ENCODE measurements around the gene VTI1A. TPM values are rescaled to one million over a fixed set of nuclear protein-coding genes. Genes with fewer than 3 reads are reported as not detected.

The VTI1A gene
- total RNA-seq, 1 experiment from 2014 or later = 18.1 TPM

- Histone ChIP-seq H3K4me2 (no peak overlapping the region), H3K4me1 (replicated peaks; ENCODE audit: insufficient read depth) (peaks cover 12% of the 10 kb centered on the region; the same call in 1 of the 2 replicates), H3K27ac (no peak overlapping the region), H3K4me3 (no peak overlapping the region), H4K20me1 (ENCODE audit: insufficient read depth) (no peaks in the 10 kb centered on the region), H3K36me3 (ENCODE audit: low read depth) (no peaks in the 10 kb centered on the region), H3K9me2 (ENCODE audit: insufficient read depth) (no peaks in the 10 kb centered on the region), H2AFZ (no peak overlapping the region), H3K79me2 (ENCODE audit: low read depth) (no peaks in the 10 kb centered on the region), H3K9me3 (ENCODE audit: insufficient read depth, low read depth) (no peaks in the 10 kb centered on the region), H3K27me3 (ENCODE audit: insufficient read depth, low read depth) (no peaks in the 10 kb centered on the region), H3F3A (ENCODE audit: insufficient read depth, low read depth) (no peaks in the 10 kb centered on the region)
- ChIA-PET POLR2A (ENCODE audit: unreplicated experiment) (no interaction called here), CTCF (no interaction called here)
- intact Hi-C loops (cut with micrococcal nuclease; ENCODE audit: unreplicated experiment) = no loop called here
- DNase-seq = no peak
- no TSS peak for BruUV-seq (replicated peaks)
- TF ChIP-seq CTCF (conservative IDR thresholded peaks at IDR 0.05) (no peak), EZH2 (IDR thresholded peaks at IDR 0.05; ENCODE audit: low read depth) (no peak)
Measured at GRCh38 chr10:112802411-112803022, 355.5 kb downstream of the VTI1A start.

- Histone ChIP-seq H2AFZ (no peak overlapping the region), H4K20me1 (ENCODE audit: insufficient read depth) (no peaks in the 10 kb centered on the region), H3K27ac (peak overlapping the region; percentile 23), H3K4me1 (replicated peaks; ENCODE audit: insufficient read depth) (peaks cover 13% of the 10 kb centered on the region; the same call in 1 of the 2 replicates), H3K9me3 (ENCODE audit: insufficient read depth, low read depth) (no peaks in the 10 kb centered on the region), H3F3A (ENCODE audit: insufficient read depth, low read depth) (no peaks in the 10 kb centered on the region), H3K36me3 (ENCODE audit: low read depth) (no peaks in the 10 kb centered on the region), H3K27me3 (ENCODE audit: insufficient read depth, low read depth) (no peaks in the 10 kb centered on the region), H3K4me3 (no peak overlapping the region), H3K4me2 (peak overlapping the region; percentile 7; the same call in 1 of the 2 replicates), H3K9me2 (ENCODE audit: insufficient read depth) (no peaks in the 10 kb centered on the region), H3K79me2 (ENCODE audit: low read depth) (no peaks in the 10 kb centered on the region)
- no TSS peak for BruUV-seq (replicated peaks)
- TF ChIP-seq CTCF (conservative IDR thresholded peaks at IDR 0.05) (no peak), EZH2 (IDR thresholded peaks at IDR 0.05; ENCODE audit: low read depth) (no peak)
- ChIA-PET CTCF (interaction anchor here (0.6 kb wide), 1 partner anchor 584 kb away, joined by 5 read pairs; no protein-coding TSS in a partner anchor), POLR2A (ENCODE audit: unreplicated experiment) (no interaction called here)
- intact Hi-C loops (cut with micrococcal nuclease; ENCODE audit: unreplicated experiment) = no loop called here
- no peak for DNase-seq
Measured at GRCh38 chr10:112803961-112804401, 357.0 kb downstream of the VTI1A start.

GRCh38 chr10:112805254-112805590 is 358.2 kb downstream of the VTI1A start:
- no peak for TF ChIP-seq CTCF (conservative IDR thresholded peaks at IDR 0.05)
- no peak for TF ChIP-seq EZH2 (IDR thresholded peaks at IDR 0.05; ENCODE audit: low read depth)
- Histone ChIP-seq H3K4me2 (no peak overlapping the region), H2AFZ (no peak overlapping the region), H3K79me2 (ENCODE audit: low read depth) (no peaks in the 10 kb centered on the region), H3K9me3 (ENCODE audit: insufficient read depth, low read depth) (no peaks in the 10 kb centered on the region), H3F3A (ENCODE audit: insufficient read depth, low read depth) (peaks cover 12% of the 10 kb centered on the region), H3K4me3 (no peak overlapping the region), H3K4me1 (replicated peaks; ENCODE audit: insufficient read depth) (peaks cover 25% of the 10 kb centered on the region), H4K20me1 (ENCODE audit: insufficient read depth) (no peaks in the 10 kb centered on the region), H3K36me3 (ENCODE audit: low read depth) (no peaks in the 10 kb centered on the region), H3K27ac (no peak overlapping the region), H3K27me3 (ENCODE audit: insufficient read depth, low read depth) (no peaks in the 10 kb centered on the region), H3K9me2 (ENCODE audit: insufficient read depth) (no peaks in the 10 kb centered on the region)
- intact Hi-C loops (cut with micrococcal nuclease; ENCODE audit: unreplicated experiment) = no loop called here
- DNase-seq = no peak
- CTCF ChIA-PET = no interaction called here
- BruUV-seq (replicated peaks) = no TSS peak
- POLR2A ChIA-PET (ENCODE audit: unreplicated experiment) = interaction anchor here (0.5 kb wide), 1 partner anchor 83 kb away, joined by 3 read pairs; no protein-coding TSS in a partner anchor
